Karpas-422 (cell line): ENCODE measurements around the gene CD151. TPM values are rescaled to one million over a fixed set of nuclear protein-coding genes. Genes with fewer than 3 reads are reported as not detected.

ENCODE experiments used
- DNase-seq: peaks from one replicate; pipeline ENCODE4 v3.0.0-alpha.2; 2015
- H2AFZ ChIP-seq: fragments of 200-600 bp; sonication (generic); 2 replicates; pipeline ENCODE4 v1.6.1; 2014; ENCODE audit warnings: antibody characterized with exemption, low read length, mixed read lengths
- H3K27ac ChIP-seq: fragments of 200-600 bp; sonication (generic); 2 replicates; pipeline ENCODE4 v1.5.1; 2014; ENCODE audit warnings: mild to moderate bottlenecking, low read length, moderate library complexity
- H3K27me3 ChIP-seq: fragments of 200-600 bp; sonication (generic); 2 replicates; pipeline ENCODE4 v1.6.1; 2014; ENCODE audit warnings: low read length, mixed read lengths
- H3K36me3 ChIP-seq: fragments of 200-600 bp; sonication (generic); 2 replicates; pipeline ENCODE4 v1.6.1; 2014; ENCODE audit warnings: low read length, mixed read lengths; ENCODE audit not compliant: insufficient read depth
- H3K4me1 ChIP-seq: fragments of 200-600 bp; sonication (generic); 2 replicates; pipeline ENCODE4 v1.6.1; 2014; ENCODE audit warnings: mild to moderate bottlenecking, low read length, mixed read lengths
- H3K4me2 ChIP-seq: fragments of 200-600 bp; sonication (generic); 2 replicates; pipeline ENCODE4 v1.6.1; 2014; ENCODE audit warnings: low read length, low read depth, mild to moderate bottlenecking; ENCODE audit not compliant: poor library complexity, severe bottlenecking
- H3K4me3 ChIP-seq: fragments of 200-600 bp; sonication (generic); 2 replicates; pipeline ENCODE4 v1.5.1; 2014; ENCODE audit warnings: mild to moderate bottlenecking, antibody characterized with exemption, low read length, mixed read lengths
- H3K79me2 ChIP-seq: fragments of 200-600 bp; sonication (generic); 2 replicates; pipeline ENCODE4 v1.6.1; 2014; ENCODE audit warnings: mild to moderate bottlenecking, low read length, mixed read lengths
- H3K9ac ChIP-seq: fragments of 200-600 bp; sonication (generic); 2 replicates; pipeline ENCODE4 v1.6.0; 2014; ENCODE audit warnings: low read length
- H3K9me2 ChIP-seq: fragments of 200-600 bp; sonication (generic), shearing (Covaris generic); replicated peaks from 2 replicates; pipeline ENCODE4 v1.6.0; 2014; ENCODE audit warnings: mild to moderate bottlenecking, low read length, moderate library complexity; ENCODE audit not compliant: insufficient read depth
- H3K9me3 ChIP-seq: fragments of 300-700, 200-600 bp; sonication (generic); 2 replicates; pipeline ENCODE4 v1.6.1; 2014; ENCODE audit warnings: low read length, mixed read lengths
- H4K20me1 ChIP-seq: fragments of 200-600 bp; sonication (generic); 2 replicates; pipeline ENCODE4 v1.6.1; 2014; ENCODE audit warnings: mild to moderate bottlenecking, antibody characterized with exemption, low read length, low read depth; ENCODE audit not compliant: insufficient read depth
- total RNA-seq: library from RNA; depleted of rRNA; stranded (reverse); fragments of >200 nt; shearing (Covaris generic); gene quantifications from 2 replicates; pipeline ENCODE4 v1.2.3, GENCODE V29; 2014; ENCODE audit warnings: low replicate concordance

The CD151 gene
- total RNA-seq, 1 experiment from 2014 or later: 10.5 TPM

DNA sequence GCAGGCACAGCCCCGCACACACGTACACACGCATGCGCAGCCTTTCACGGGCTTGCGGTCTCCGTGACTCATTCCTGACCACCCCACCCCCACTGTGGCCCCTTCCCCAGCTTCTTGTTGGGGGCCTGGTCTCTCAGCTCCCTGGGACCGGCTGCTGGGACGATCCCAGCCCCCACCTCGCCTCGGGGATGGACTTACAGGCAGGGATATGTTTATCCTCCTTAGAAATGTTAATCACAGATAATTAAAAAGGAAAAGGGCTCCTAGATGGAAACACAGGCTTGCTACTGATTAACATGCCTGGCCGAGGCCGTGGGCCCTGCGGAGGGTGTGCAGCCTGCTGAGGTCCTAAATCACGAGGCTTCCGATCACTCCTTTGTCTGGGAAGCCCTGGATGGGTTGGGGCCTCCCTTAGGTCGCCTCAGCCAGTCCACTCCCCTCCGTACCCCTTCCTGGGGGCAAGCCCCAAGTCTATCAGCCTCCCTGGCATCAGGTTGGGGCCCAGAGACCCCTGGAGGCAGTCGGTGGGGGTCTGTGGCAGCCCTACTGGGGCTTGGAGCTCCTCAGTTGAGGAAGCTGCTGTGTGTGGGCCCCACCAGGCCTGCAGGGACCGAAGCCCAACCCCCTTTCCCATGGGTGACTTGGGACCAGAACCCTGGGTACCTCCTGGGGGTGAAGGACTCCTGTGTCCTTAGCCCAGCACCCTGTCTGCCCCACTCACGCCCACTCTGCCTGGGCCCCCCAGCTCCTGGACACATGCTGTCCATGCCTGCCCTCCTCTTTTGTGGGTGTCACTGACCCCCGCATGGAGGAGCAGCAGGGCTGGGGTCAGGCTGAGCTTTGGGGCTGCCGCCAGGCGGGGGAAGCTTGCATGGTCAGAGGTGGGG is 30.5 kb downstream of the CD151 start:
- H3K4me2 ChIP-seq: no peak overlapping the region
- no peaks in the 10 kb centered on the region for H3K27me3 ChIP-seq
- no peak overlapping the region for H3K27ac ChIP-seq
- no peaks in the 10 kb centered on the region for H3K9me2 ChIP-seq
- H2AFZ ChIP-seq: no peak overlapping the region
- H3K36me3 ChIP-seq: no peaks in the 10 kb centered on the region
- H3K79me2 ChIP-seq: no peaks in the 10 kb centered on the region
- H3K9ac ChIP-seq: no peak overlapping the region
- H4K20me1 ChIP-seq: 0 out of 2 replicates have a peak, but pooled peaks cover 6% of the 10 kb centered on the region
- no peak overlapping the region for H3K4me3 ChIP-seq
- H3K9me3 ChIP-seq: no peaks in the 10 kb centered on the region
- no peaks in the 10 kb centered on the region for H3K4me1 ChIP-seq
- no peak for DNase-seq

GRCh38 chr11:863910-864827 is 31.4 kb downstream of the CD151 start:
- no peak overlapping the region for H3K27ac ChIP-seq
- no peak overlapping the region for H2AFZ ChIP-seq
- 0 out of 2 replicates have a peak, but pooled peaks cover 6% of the 10 kb centered on the region for H4K20me1 ChIP-seq
- H3K27me3 ChIP-seq: no peaks in the 10 kb centered on the region
- no peak overlapping the region for H3K9ac ChIP-seq
- no peak overlapping the region for H3K4me2 ChIP-seq
- H3K4me3 ChIP-seq: no peak overlapping the region
- H3K9me2 ChIP-seq: no peaks in the 10 kb centered on the region
- no peaks in the 10 kb centered on the region for H3K36me3 ChIP-seq
- no peak for DNase-seq
- no peaks in the 10 kb centered on the region for H3K4me1 ChIP-seq
- H3K79me2 ChIP-seq: no peaks in the 10 kb centered on the region
- H3K9me3 ChIP-seq: no peaks in the 10 kb centered on the region

DNA sequence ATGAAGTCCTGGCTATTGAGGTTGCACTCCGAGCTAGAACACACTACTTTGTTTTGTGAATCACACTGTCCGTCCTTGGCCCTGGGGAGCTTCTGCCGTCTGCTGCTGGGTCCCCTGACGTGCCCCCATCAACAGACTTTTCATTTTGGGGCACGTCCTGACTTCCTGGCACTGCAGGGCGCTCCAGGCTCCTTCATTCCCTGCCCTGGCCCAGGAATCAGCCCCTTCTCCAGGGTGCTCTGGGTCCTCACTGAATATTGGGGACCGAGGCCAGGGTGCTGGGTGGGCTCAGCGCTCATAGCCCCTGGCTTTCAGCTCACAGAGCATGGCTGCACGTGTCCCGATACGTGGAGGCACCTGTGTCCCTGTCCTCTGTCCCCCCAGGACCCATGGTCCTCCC is 32.1 kb downstream of the CD151 start:
- H4K20me1 ChIP-seq: 0 out of 2 replicates have a peak, but pooled peaks cover 6% of the 10 kb centered on the region
- H3K27ac ChIP-seq: no peak overlapping the region
- H3K79me2 ChIP-seq: no peaks in the 10 kb centered on the region
- no peak overlapping the region for H3K4me3 ChIP-seq
- no peaks in the 10 kb centered on the region for H3K27me3 ChIP-seq
- no peaks in the 10 kb centered on the region for H3K4me1 ChIP-seq
- no peak for DNase-seq
- no peak overlapping the region for H3K4me2 ChIP-seq
- no peaks in the 10 kb centered on the region for H3K9me3 ChIP-seq
- H2AFZ ChIP-seq: no peak overlapping the region
- no peaks in the 10 kb centered on the region for H3K36me3 ChIP-seq
- H3K9me2 ChIP-seq: no peaks in the 10 kb centered on the region
- no peak overlapping the region for H3K9ac ChIP-seq

DNA sequence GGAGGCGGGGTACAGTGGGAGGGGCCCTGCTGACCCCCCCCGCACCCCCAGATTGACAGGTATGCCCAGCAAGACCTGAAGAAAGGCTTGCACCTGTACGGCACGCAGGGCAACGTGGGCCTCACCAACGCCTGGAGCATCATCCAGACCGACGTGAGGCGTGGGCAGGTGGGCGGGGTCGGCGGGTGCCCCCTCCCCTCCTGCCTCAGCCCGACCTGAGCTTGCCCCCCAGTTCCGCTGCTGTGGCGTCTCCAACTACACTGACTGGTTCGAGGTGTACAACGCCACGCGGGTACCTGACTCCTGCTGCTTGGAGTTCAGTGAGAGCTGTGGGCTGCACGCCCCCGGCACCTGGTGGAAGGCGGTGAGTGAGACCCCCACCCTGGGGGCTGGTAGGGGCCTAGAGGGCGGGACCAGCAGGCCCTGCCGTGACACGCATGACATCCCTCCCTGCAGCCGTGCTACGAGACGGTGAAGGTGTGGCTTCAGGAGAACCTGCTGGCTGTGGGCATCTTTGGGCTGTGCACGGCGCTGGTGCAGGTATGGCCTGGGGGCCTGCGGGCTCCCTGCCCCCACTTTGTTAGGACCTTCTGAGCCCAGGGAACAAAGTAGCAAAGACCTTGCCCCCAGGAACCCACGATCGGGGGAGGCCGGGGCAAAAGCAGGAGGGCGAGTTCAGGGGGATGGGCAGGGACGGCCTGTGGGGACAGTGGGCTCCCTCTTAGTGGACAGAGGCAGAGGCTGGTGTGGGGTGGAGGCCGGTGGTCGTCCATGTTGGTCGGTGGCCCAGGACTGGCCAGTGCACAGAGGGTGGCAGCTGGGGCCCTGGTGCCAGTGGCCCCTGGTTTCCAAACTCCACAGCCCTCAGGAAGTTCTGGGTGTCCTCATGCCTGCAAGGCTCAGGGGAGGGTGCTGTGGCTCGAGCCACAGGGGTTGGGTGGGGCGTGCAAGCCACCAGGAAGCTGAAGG is 33.0 kb downstream of the CD151 start:
- H4K20me1 ChIP-seq: 0 out of 2 replicates have a peak, but pooled peaks cover 6% of the 10 kb centered on the region
- no peak for DNase-seq
- H3K4me2 ChIP-seq: no peak overlapping the region
- H2AFZ ChIP-seq: no peak overlapping the region
- no peaks in the 10 kb centered on the region for H3K9me2 ChIP-seq
- no peaks in the 10 kb centered on the region for H3K27me3 ChIP-seq
- no peak overlapping the region for H3K4me3 ChIP-seq
- no peaks in the 10 kb centered on the region for H3K36me3 ChIP-seq
- no peaks in the 10 kb centered on the region for H3K79me2 ChIP-seq
- no peak overlapping the region for H3K9ac ChIP-seq
- H3K27ac ChIP-seq: no peak overlapping the region
- H3K4me1 ChIP-seq: no peaks in the 10 kb centered on the region
- H3K9me3 ChIP-seq: no peaks in the 10 kb centered on the region

DNA sequence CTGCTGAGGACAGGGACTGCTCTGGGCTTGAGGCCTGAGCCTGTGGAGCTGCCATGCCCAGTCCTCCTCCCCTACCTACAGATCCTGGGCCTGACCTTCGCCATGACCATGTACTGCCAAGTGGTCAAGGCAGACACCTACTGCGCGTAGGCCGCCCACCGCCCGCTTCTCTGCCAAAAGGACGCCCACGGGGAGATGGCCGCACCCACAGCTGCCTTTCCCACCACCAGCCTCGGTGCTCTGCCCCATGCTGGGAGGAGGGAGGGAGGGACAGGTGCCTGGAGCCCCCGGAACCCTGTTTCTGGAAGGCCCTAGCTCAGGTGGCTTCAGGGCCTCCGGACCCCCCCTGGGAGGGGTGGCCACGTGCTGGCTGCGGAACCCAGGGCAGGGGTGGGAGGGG is 33.7 kb downstream of the CD151 start:
- Histone ChIP-seq H3K27ac (no peak overlapping the region), H3K4me2 (no peak overlapping the region), H3K36me3 (no peaks in the 10 kb centered on the region), H4K20me1 (0 out of 2 replicates have a peak, but pooled peaks cover 6% of the 10 kb centered on the region), H3K9me2 (no peaks in the 10 kb centered on the region), H3K79me2 (no peaks in the 10 kb centered on the region), H2AFZ (no peak overlapping the region), H3K4me3 (no peak overlapping the region), H3K9me3 (no peaks in the 10 kb centered on the region), H3K4me1 (no peaks in the 10 kb centered on the region), H3K27me3 (no peaks in the 10 kb centered on the region), H3K9ac (no peak overlapping the region)
- DNase-seq: no peak

- no peak for DNase-seq
- no peaks in the 10 kb centered on the region for H3K4me1 ChIP-seq
- no peak overlapping the region for H3K4me2 ChIP-seq
- no peaks in the 10 kb centered on the region for H3K36me3 ChIP-seq
- H2AFZ ChIP-seq: no peak overlapping the region
- no peaks in the 10 kb centered on the region for H3K27me3 ChIP-seq
- 0 out of 2 replicates have a peak, but pooled peaks cover 6% of the 10 kb centered on the region for H4K20me1 ChIP-seq
- no peak overlapping the region for H3K27ac ChIP-seq
- no peaks in the 10 kb centered on the region for H3K9me3 ChIP-seq
- no peaks in the 10 kb centered on the region for H3K79me2 ChIP-seq
- no peak overlapping the region for H3K9ac ChIP-seq
- no peaks in the 10 kb centered on the region for H3K9me2 ChIP-seq
- no peak overlapping the region for H3K4me3 ChIP-seq
Observed at GRCh38 chr11:867856-868358, 35.2 kb downstream of the CD151 start.

DNA sequence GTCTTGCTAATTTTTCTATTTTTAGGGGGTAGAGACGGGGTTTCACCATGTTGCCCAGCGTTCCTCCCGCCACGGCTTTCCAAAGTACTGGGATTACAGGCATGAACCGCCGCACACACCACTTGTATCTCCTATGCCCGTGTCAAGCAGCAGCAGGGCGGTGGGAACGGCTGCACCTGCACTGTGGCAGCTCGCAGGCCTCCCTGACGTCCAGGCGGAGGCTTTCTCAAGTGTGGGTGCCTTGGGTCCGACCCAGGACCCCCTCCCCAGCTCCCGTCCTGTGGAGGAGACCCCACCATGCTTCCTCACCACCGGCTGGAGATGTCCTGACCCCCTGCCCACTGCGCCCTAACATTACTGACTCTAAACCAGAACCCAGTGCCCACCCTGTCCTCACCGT is 35.6 kb downstream of the CD151 start:
- H3K9me2 ChIP-seq: no peaks in the 10 kb centered on the region
- H3K4me2 ChIP-seq: no peak overlapping the region
- no peak overlapping the region for H2AFZ ChIP-seq
- H3K36me3 ChIP-seq: no peaks in the 10 kb centered on the region
- H3K27me3 ChIP-seq: no peaks in the 10 kb centered on the region
- H3K79me2 ChIP-seq: no peaks in the 10 kb centered on the region
- H3K9ac ChIP-seq: no peak overlapping the region
- no peak for DNase-seq
- H3K27ac ChIP-seq: no peak overlapping the region
- H3K4me3 ChIP-seq: no peak overlapping the region
- H4K20me1 ChIP-seq: 0 out of 2 replicates have a peak, but pooled peaks cover 6% of the 10 kb centered on the region
- no peaks in the 10 kb centered on the region for H3K4me1 ChIP-seq
- H3K9me3 ChIP-seq: no peaks in the 10 kb centered on the region
